Liver (tissue), 9 donors: ENCODE results near the gene MTIF3. TPM values are rescaled to one million over a fixed set of nuclear protein-coding genes. Genes with fewer than 3 reads are reported as not detected.

Experiments used
- DNase-seq: peaks from one replicate; pipeline ENCODE4 v3.0.0-alpha.2; 2017; ENCODE audit warnings: low spot score
- H3K27ac ChIP-seq, 2 donors: one replicate each; pipeline ENCODE4 v1.7.0; 2013; ENCODE audit warnings: inconsistent platforms in 2 of 2, low read length in 2 of 2, control low read depth in 1 of 2, low read depth in 1 of 2, mild to moderate bottlenecking in 1 of 2
- H3K27me3 ChIP-seq, 4 donors: one replicate each; pipeline versions ENCODE4 v1.6.1 to v1.7.0; 2013; ENCODE audit warnings: low read length in 3 of 4, inconsistent platforms in 1 of 4, mild to moderate bottlenecking in 1 of 4, moderate library complexity in 1 of 4; ENCODE audit not compliant: control insufficient read depth in 4 of 4, insufficient read depth in 4 of 4
- H3K36me3 ChIP-seq, 4 donors: one replicate each; pipeline versions ENCODE4 v1.6.1 to v1.7.0; 2013; ENCODE audit warnings: low read length in 3 of 4, mild to moderate bottlenecking in 3 of 4, low read depth in 1 of 4, moderate library complexity in 1 of 4; ENCODE audit not compliant: control insufficient read depth in 4 of 4, insufficient read depth in 3 of 4
- H3K4me1 ChIP-seq, 4 donors: one replicate each; pipeline versions ENCODE4 v1.6.1 to v1.7.0; 2013; ENCODE audit warnings: low read length in 3 of 4, mild to moderate bottlenecking in 3 of 4, moderate library complexity in 1 of 4; ENCODE audit not compliant: control insufficient read depth in 4 of 4, insufficient read depth in 4 of 4
- H3K4me3 ChIP-seq, 3 donors: one replicate each; pipeline versions ENCODE4 v1.6.1 to v1.7.0; 2013; ENCODE audit warnings: low read length in 3 of 3, control low read depth in 1 of 3, low read depth in 1 of 3, mild to moderate bottlenecking in 1 of 3
- H3K9ac ChIP-seq, 2 donors: one replicate each; pipeline ENCODE4 v1.7.0; 2013; ENCODE audit warnings: low read length in 2 of 2, mild to moderate bottlenecking in 2 of 2, moderate library complexity in 2 of 2, control low read depth in 1 of 2, low read depth in 1 of 2
- H3K9me3 ChIP-seq, 4 donors: one replicate each; pipeline versions ENCODE4 v1.6.1 to v1.7.0; 2013; ENCODE audit warnings: low read length in 3 of 4; ENCODE audit not compliant: control insufficient read depth in 4 of 4
- CTCF ChIP-seq: fragments of 150-350 bp; IDR thresholded peaks from 2 replicates; pipeline ENCODE4 v1.5.1; 2017; ENCODE audit warnings: improper control_type of control experiment, low read depth, low read length; ENCODE audit not compliant: missing input control
- EGR1 ChIP-seq, 2 donors: IDR thresholded peaks; 2 replicates each; pipeline ENCODE4 v1.6.1; 2016 to 2018; ENCODE audit warnings: antibody characterized with exemption in 2 of 2, low read depth in 2 of 2
- FOXA1 ChIP-seq: IDR thresholded peaks from 2 replicates; pipeline ENCODE4 v1.6.1; 2016; ENCODE audit warnings: antibody characterized with exemption
- FOXA2 ChIP-seq: IDR thresholded peaks from 2 replicates; pipeline ENCODE4 v1.6.1; 2016; ENCODE audit warnings: antibody characterized with exemption
- GABPA ChIP-seq, 2 donors: IDR thresholded peaks in 1 of 2; conservative IDR thresholded peaks in 1 of 2; 2 replicates each; pipeline ENCODE4 v1.6.1; 2016; ENCODE audit warnings: antibody characterized with exemption in 2 of 2, mild to moderate bottlenecking in 1 of 2, moderate library complexity in 1 of 2
- HNF4A ChIP-seq, 2 donors: conservative IDR thresholded peaks; 2 replicates each; pipeline ENCODE4 v1.6.1; 2016; ENCODE audit warnings: antibody characterized with exemption in 2 of 2, mild to moderate bottlenecking in 2 of 2
- JUND ChIP-seq, 2 donors: IDR thresholded peaks; 2 replicates each; pipeline ENCODE4 v1.6.1; 2016; ENCODE audit warnings: antibody characterized with exemption in 2 of 2
- MAX ChIP-seq: IDR thresholded peaks from 2 replicates; pipeline ENCODE4 v1.6.1; 2016; ENCODE audit warnings: antibody characterized with exemption
- NR2F2 ChIP-seq: IDR thresholded peaks from 2 replicates; pipeline ENCODE4 v1.6.1; 2016; ENCODE audit warnings: antibody characterized with exemption
- RAD21 ChIP-seq, 2 donors: IDR thresholded peaks; 2 replicates each; pipeline ENCODE4 v1.6.1; 2016; ENCODE audit warnings: antibody characterized with exemption in 2 of 2, mild to moderate bottlenecking in 2 of 2
- REST ChIP-seq: IDR thresholded peaks from 2 replicates; pipeline ENCODE4 v1.6.1; 2016; ENCODE audit warnings: antibody characterized with exemption, mild to moderate bottlenecking
- RXRA ChIP-seq, 2 donors: IDR thresholded peaks; 2 replicates each; pipeline ENCODE4 v1.6.1; 2017 to 2018; ENCODE audit warnings: antibody characterized with exemption in 2 of 2, mild to moderate bottlenecking in 1 of 2
- SP1 ChIP-seq: IDR thresholded peaks from 2 replicates; pipeline ENCODE4 v1.6.1; 2018; ENCODE audit warnings: antibody characterized with exemption, mild to moderate bottlenecking
- TAF1 ChIP-seq: conservative IDR thresholded peaks from 2 replicates; pipeline ENCODE4 v1.6.1; 2016; ENCODE audit warnings: antibody characterized with exemption, mild to moderate bottlenecking
- YY1 ChIP-seq: IDR thresholded peaks from 2 replicates; pipeline ENCODE4 v1.6.1; 2016; ENCODE audit warnings: antibody characterized with exemption, mild to moderate bottlenecking
- ZBTB33 ChIP-seq: IDR thresholded peaks from 2 replicates; pipeline ENCODE4 v1.6.1; 2016; ENCODE audit warnings: antibody characterized with exemption
- WGBS: extraction: QIAGEN DNeasy Blood & Tissue Kit; methylation state at CpG from one replicate; pipeline ENCODE4 v1.1.7; 2013; 5-methylcytosine and 5-hydroxymethylcytosine counted together
- polyA plus RNA-seq, 2 donors: library from polyadenylated mRNA; stranded (reverse) in 1 of 2; unstranded in 1 of 2; fragments of 200-250 nt in 1 of 2; fragments of >200 nt in 1 of 2; fragmentation: Nextera tagmentation in 1 of 2; extraction: Ambion mirVana in 1 of 2; gene quantifications; one replicate each; pipeline versions ENCODE4 v1.2.1 to v1.2.3, GENCODE V29; 2013 to 2015
- total RNA-seq, 2 donors: library from RNA; depleted of rRNA; stranded (reverse); fragments of >200 nt; gene quantifications; one replicate each; pipeline ENCODE4 v1.2.3, GENCODE V29; 2014
- TF ChIP-seq, protein P1 (sequence below): IDR thresholded peaks from 2 replicates; pipeline ENCODE4 v1.6.1; 2016; ENCODE audit warnings: antibody characterized with exemption
- donor health status: healthy.
- donor health status: healthy.
- donor health status: healthy.
- donor health status: healthy.
- donor health status: healthy.

The MTIF3 gene
- total and polyA plus RNA-seq, 4 donors, result 28.0 to 62.1 (median 32.8) TPM

- Histone ChIP-seq H3K4me1 (no peaks in the 10 kb centered on the region), H3K27ac (no peak overlapping the region), H3K27me3 (no peaks in the 10 kb centered on the region), H3K4me3 (no peak overlapping the region), H3K36me3 (no peaks in the 10 kb centered on the region), H3K9ac (no peak overlapping the region), H3K9me3 (no peaks in the 10 kb centered on the region)
- 39% methylated on average over 3 of the region's 3 CpGs for WGBS
- DNase-seq, result no peak
- TF ChIP-seq SP1 (no peak), FOXA1 (no peak), TAF1 (no peak), HNF4A (conservative IDR thresholded peaks at IDR 0.05) (no peak), EGR1 (IDR thresholded peaks at IDR 0.05; ENCODE audit: low read depth in 2 of 2) (no peak), YY1 (no peak), REST (no peak)
These were observed 16.1 kb upstream of the MTIF3 start for GRCh38 chr13:27466513-27466912.

DNA sequence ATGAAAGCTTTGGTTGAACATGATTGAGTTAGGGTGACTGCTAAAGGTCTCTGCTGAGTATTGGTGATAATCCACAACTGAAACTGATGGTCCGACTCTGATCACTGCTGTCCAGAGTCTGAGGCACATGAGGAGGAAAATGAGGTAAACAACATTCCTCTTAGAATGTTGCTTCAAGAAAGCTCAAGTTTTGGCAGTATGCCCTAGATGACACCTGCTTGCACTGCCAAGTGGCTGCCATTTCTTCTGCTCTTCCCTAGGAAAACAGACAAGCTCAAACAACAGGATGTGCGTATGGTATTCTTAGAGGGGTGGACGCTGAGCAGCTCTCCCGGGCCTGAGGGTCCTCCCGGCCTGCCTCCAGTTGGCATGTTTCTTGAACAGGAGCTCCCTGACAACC lies 15.2 kb upstream of the MTIF3 start:
- TF ChIP-seq SP1 (no peak), FOXA1 (no peak), RAD21 (IDR thresholded peaks at IDR 0.05) (no peak), ZBTB33 (no peak), JUND (IDR thresholded peaks at IDR 0.05) (no peak), CTCF (no peak), YY1 (no peak), REST (no peak), FOXA2 (no peak), EGR1 (IDR thresholded peaks at IDR 0.05; ENCODE audit: low read depth in 2 of 2) (no peak), GABPA (IDR thresholded peaks at IDR 0.05 in 1 of 2, conservative IDR thresholded peaks at IDR 0.05 in 1 of 2) (no peak), TAF1 (no peak), HNF4A (conservative IDR thresholded peaks at IDR 0.05) (no peak), NR2F2 (no peak), MAX (no peak), RXRA (IDR thresholded peaks at IDR 0.05) (no peak)
- TF ChIP-seq, protein P1, sequence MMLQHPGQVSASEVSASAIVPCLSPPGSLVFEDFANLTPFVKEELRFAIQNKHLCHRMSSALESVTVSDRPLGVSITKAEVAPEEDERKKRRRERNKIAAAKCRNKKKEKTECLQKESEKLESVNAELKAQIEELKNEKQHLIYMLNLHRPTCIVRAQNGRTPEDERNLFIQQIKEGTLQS, result no peak
- Histone ChIP-seq H3K4me1 (no peaks in the 10 kb centered on the region), H3K9me3 (no peaks in the 10 kb centered on the region), H3K27ac (no peak overlapping the region), H3K36me3 (no peaks in the 10 kb centered on the region), H3K9ac (no peak overlapping the region), H3K27me3 (no peaks in the 10 kb centered on the region), H3K4me3 (no peak overlapping the region)
- no peak for DNase-seq
- WGBS, result 87% methylated on average over 5 of the region's 5 CpGs
